Nasal cavity respiratory epithelium epithelial cell of viscerocranial mucosa (primary cell): ENCODE measurements around the gene MPHOSPH9. TPM values are rescaled to one million over a fixed set of nuclear protein-coding genes. Genes with fewer than 3 reads are reported as not detected.

Experiments used
- total RNA-seq: library from RNA; depleted of rRNA; stranded (reverse); fragments of >200 nt; gene quantifications from 2 replicates; pipeline ENCODE4 v1.2.3, GENCODE V29; 2014

The MPHOSPH9 gene, protein sequence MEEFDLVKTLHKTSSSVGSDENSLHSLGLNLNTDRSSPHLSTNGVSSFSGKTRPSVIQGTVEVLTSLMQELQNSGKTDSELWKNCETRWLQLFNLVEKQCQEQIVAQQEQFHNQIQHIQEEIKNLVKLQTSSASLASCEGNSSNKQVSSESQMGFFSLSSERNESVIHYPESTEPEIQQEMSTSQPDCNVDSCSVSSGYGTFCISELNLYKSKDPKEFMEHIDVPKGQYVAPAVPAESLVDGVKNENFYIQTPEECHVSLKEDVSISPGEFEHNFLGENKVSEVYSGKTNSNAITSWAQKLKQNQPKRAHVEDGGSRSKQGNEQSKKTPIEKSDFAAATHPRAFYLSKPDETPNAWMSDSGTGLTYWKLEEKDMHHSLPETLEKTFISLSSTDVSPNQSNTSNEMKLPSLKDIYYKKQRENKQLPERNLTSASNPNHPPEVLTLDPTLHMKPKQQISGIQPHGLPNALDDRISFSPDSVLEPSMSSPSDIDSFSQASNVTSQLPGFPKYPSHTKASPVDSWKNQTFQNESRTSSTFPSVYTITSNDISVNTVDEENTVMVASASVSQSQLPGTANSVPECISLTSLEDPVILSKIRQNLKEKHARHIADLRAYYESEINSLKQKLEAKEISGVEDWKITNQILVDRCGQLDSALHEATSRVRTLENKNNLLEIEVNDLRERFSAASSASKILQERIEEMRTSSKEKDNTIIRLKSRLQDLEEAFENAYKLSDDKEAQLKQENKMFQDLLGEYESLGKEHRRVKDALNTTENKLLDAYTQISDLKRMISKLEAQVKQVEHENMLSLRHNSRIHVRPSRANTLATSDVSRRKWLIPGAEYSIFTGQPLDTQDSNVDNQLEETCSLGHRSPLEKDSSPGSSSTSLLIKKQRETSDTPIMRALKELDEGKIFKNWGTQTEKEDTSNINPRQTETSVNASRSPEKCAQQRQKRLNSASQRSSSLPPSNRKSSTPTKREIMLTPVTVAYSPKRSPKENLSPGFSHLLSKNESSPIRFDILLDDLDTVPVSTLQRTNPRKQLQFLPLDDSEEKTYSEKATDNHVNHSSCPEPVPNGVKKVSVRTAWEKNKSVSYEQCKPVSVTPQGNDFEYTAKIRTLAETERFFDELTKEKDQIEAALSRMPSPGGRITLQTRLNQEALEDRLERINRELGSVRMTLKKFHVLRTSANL
- total RNA-seq: 15.9 and 21.9 TPM in 2 replicates

GRCh38 chr12:123232807-123233504 lies at the start of gene MPHOSPH9, which contains the start of gene MTRFR:
Gene MPHOSPH9, minus strand, starts transcription at chr12:123233141. Its CDS starts 2,777 bp downstream, at chr12:123230364.
Gene MTRFR, plus strand, starts transcription at chr12:123233436. Its CDS starts 20,239 bp downstream, at chr12:123253675.

DNA sequence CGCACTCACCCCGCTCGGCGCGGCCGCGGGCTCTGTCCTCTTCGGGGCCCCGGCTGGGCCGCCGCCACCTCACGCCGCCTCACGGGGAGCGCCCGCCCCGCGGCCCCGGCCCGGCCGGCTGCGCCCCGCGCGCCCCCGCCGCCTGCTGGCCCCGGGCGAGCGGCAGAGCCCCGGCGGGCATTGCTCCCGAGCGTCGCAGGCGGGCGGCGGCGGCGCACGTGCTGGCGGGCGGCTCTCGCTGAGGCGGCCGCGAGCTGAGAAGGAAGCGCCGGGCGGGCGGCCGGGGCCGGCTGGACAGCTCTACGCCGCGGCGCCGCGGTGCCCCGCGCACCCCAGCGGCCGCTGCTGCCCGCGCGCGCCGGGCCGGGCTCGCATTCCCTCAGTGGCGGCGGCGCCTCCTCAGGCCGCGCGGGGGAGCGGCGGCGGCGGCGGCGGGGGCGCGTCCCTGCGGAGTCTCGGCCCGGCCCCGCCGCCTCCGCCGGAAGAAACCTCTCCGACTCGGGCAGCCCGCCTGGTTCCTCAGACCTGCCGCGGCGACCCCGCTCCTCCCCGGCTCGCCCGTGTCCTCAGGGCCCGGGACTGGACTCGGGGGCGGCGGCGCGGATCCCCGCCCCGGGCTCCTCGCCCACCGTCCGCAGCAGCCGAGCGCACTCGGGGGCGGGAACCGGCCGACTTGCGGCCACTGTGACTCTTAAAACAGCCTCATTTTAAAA lies 82.0 kb downstream of the MPHOSPH9 start, which contains the start of gene PITPNM2:
Gene PITPNM2, minus strand, starts transcription at position 347 of the 713 bp plus-strand sequence. CDS start 116,500 bp downstream, outside the sequence.

Other genes with a start within 250 kb of the MPHOSPH9 start
- 1.4 and 6.5 TPM in 2 replicates for gene PITPNM2, start 82.1 kb downstream of the MPHOSPH9 start, total RNA-seq
- 14.4 and 19.1 TPM in 2 replicates for gene MTRFR, start 295 bp upstream of the MPHOSPH9 start, total RNA-seq
- gene CDK2AP1, start 38.7 kb upstream of the MPHOSPH9 start, total RNA-seq: 56.4 and 100 TPM in 2 replicates
- gene SBNO1, start 131.7 kb upstream of the MPHOSPH9 start, total RNA-seq: 36.6 and 49.3 TPM in 2 replicates
- gene KMT5A, start 151.0 kb upstream of the MPHOSPH9 start, total RNA-seq: 45.8 and 56.0 TPM in 2 replicates
- 3.9 and 4.1 TPM in 2 replicates for gene RILPL2, start 203.5 kb upstream of the MPHOSPH9 start, total RNA-seq
- gene SNRNP35, start 225.0 kb upstream of the MPHOSPH9 start, total RNA-seq: 9.3 and 14.4 TPM in 2 replicates